ENCODE measurements around the gene TEAD3. TPM values are rescaled to one million over a fixed set of nuclear protein-coding genes. Genes with fewer than 3 reads are reported as not detected.

The TEAD3 gene
- total RNA-seq, 1 experiment from 2014 or later, result 27.0 TPM

- no peak overlapping the region for H2AK5ac ChIP-seq (ENCODE audit: insufficient read length, low read length)
- H3K9me3 Mint-ChIP-seq, result peaks cover 8 to 11% of the 10 kb centered on the region in 2 experiments; a peak in 4 of 5 replicates
- no peak overlapping the region for H3K27ac ChIP-seq (ENCODE audit: insufficient read length, low read depth, low read length)
- no peak overlapping the region for H3K4me3 Mint-ChIP-seq
- H2AFZ ChIP-seq (ENCODE audit: low read length), result no peak overlapping the region
- H3K56ac ChIP-seq (ENCODE audit: insufficient read length, low read depth, low read length), result no peak overlapping the region
- no peak overlapping the region for H2BK120ac ChIP-seq (ENCODE audit: low read depth, low read length, poor library complexity, severe bottlenecking)
- H3K18ac ChIP-seq (ENCODE audit: insufficient read length, low read depth, low read length), result no peak overlapping the region
- H2BK12ac ChIP-seq (ENCODE audit: insufficient read length, low read depth, low read length), result no peak overlapping the region
- H3K27ac Mint-ChIP-seq, result peak overlapping the region; percentile 2 to 68 (median 38); a peak in 6 of 7 replicates
- H2BK20ac ChIP-seq (ENCODE audit: low read depth, low read length, poor library complexity, severe bottlenecking), result no peak overlapping the region
- H4K20me1 ChIP-seq (ENCODE audit: control insufficient read depth, insufficient read depth, insufficient read length), result no peaks in the 10 kb centered on the region
- H3K4me1 Mint-ChIP-seq, result peaks cover 21 to 41% of the 10 kb centered on the region in 2 experiments
- H3K27me3 ChIP-seq (ENCODE audit: insufficient read depth, low read length), result no peaks in the 10 kb centered on the region
- H3K79me2 ChIP-seq (ENCODE audit: insufficient read depth, low read length), result no peaks in the 10 kb centered on the region
- H3K14ac ChIP-seq (ENCODE audit: insufficient read depth, low read length), result no peak overlapping the region
- H3T11ph ChIP-seq (ENCODE audit: low read length), result no peak overlapping the region
- no peaks in the 10 kb centered on the region for H3K79me1 ChIP-seq (ENCODE audit: insufficient read depth, low read depth, low read length, poor library complexity, severe bottlenecking)
- TF ChIP-seq CTCF (conservative IDR thresholded peaks at IDR 0.05), result no peak
- no peak for DNase-seq
- H3K36me3 Mint-ChIP-seq (ENCODE audit: insufficient read depth in 1 of 3, low read depth in 3 of 3), result peaks cover 22 to 29% (median 24%) of the 10 kb centered on the region in 3 experiments
- no peak overlapping the region for H2BK5ac ChIP-seq (ENCODE audit: insufficient read length, low read length)
- H3K27me3 Mint-ChIP-seq (ENCODE audit: low read depth), result no peaks in the 10 kb centered on the region; the same call in 1 of the 2 replicates
- H3K4me2 ChIP-seq (ENCODE audit: insufficient read depth, insufficient read length, low read length), result no peak overlapping the region
- no peak overlapping the region for H2BK15ac ChIP-seq (ENCODE audit: low read depth, low read length)
- no peak overlapping the region for H3K9ac ChIP-seq (ENCODE audit: extremely low read depth, insufficient read length, low read length)
- WGBS (ENCODE audit: extremely low coverage, insufficient read length, low lambda C conversion rate), result no CpG with 5 or more reads among the region's 8 CpGs
- H4K8ac ChIP-seq (replicated peaks; ENCODE audit: insufficient read length, low read depth, low read length), result no peak overlapping the region
- H3K4me1 ChIP-seq (ENCODE audit: insufficient read depth, low read length), result peaks cover 8% of the 10 kb centered on the region; the same call in 1 of the 2 replicates
- peaks cover 5% of the 10 kb centered on the region for H3K9me3 ChIP-seq (ENCODE audit: control insufficient read depth, low read depth, low read length)
- no peak overlapping the region for H3K4ac ChIP-seq (ENCODE audit: low read depth, low read length)
- no peak overlapping the region for H3K23ac ChIP-seq (ENCODE audit: insufficient read length, low read depth, low read length)
- no peak overlapping the region for H4K5ac ChIP-seq (ENCODE audit: insufficient read length, low read depth, low read length)
- no peaks in the 10 kb centered on the region for H3K23me2 ChIP-seq (ENCODE audit: insufficient read length, low read depth, low read length, poor library complexity, severe bottlenecking)
- no peak overlapping the region for H4K91ac ChIP-seq (ENCODE audit: insufficient read length, low read depth, low read length)
These were observed 70.8 kb downstream of the TEAD3 start for GRCh38 chr6:35426074-35426473.
